Natural killer cell (primary cell): ENCODE measurements around the gene ZIM2. TPM values are rescaled to one million over a fixed set of nuclear protein-coding genes. Genes with fewer than 3 reads are reported as not detected.

Experiments used
- ATAC-seq, 3 donors: fragments of 150-1000 bp in 2 of 3; fragments of 200-7000 bp in 1 of 3; cut with Tn5 transposase; 1 replicate in 1 of 3; 2 replicates in 2 of 3; pipeline ENCODE4 v1.10.0; 2021; ENCODE audit warnings: mild to moderate bottlenecking in 2 of 3, moderate library complexity in 2 of 3
- DNase-seq, 2 donors: peaks; one replicate each; pipeline versions ENCODE4 v3.0.0 to v3.0.0-alpha.2; 2013 to 2021; ENCODE audit warnings: mixed read lengths in 1 of 2
- H3K27ac ChIP-seq: one replicate; pipeline ENCODE4 v1.5.1; 2013; ENCODE audit warnings: mild to moderate bottlenecking, low read length
- H3K27me3 ChIP-seq: one replicate; pipeline ENCODE4 v1.6.1; 2013; ENCODE audit warnings: low read length; ENCODE audit not compliant: control insufficient read depth, insufficient read depth
- H3K36me3 ChIP-seq: one replicate; pipeline ENCODE4 v1.6.1; 2013; ENCODE audit warnings: low read length; ENCODE audit not compliant: control insufficient read depth, insufficient read depth
- H3K4me1 ChIP-seq: one replicate; pipeline ENCODE4 v1.6.1; 2013; ENCODE audit warnings: low read length; ENCODE audit not compliant: control insufficient read depth, insufficient read depth
- H3K4me3 ChIP-seq: one replicate; pipeline ENCODE4 v1.5.1; 2013; ENCODE audit warnings: low read length
- H3K9me3 ChIP-seq: one replicate; pipeline ENCODE4 v1.6.1; 2013; ENCODE audit warnings: low read length; ENCODE audit not compliant: control insufficient read depth, insufficient read depth
- H3K27ac Mint-ChIP-seq, 2 donors: one replicate each; pipeline ENCODE4 v1.8.0; 2022; ENCODE audit warnings: mild to moderate bottlenecking in 2 of 2, mixed read lengths in 2 of 2, moderate library complexity in 1 of 2
- H3K27me3 Mint-ChIP-seq, 2 donors: one replicate each; pipeline ENCODE4 v1.8.0; 2022; ENCODE audit warnings: low read depth in 2 of 2, mixed read lengths in 2 of 2
- H3K36me3 Mint-ChIP-seq: one replicate; pipeline ENCODE4 v1.8.0; 2022; ENCODE audit warnings: mixed read lengths
- H3K4me1 Mint-ChIP-seq, 2 donors: one replicate each; pipeline ENCODE4 v1.8.0; 2022; ENCODE audit warnings: mixed read lengths in 2 of 2
- H3K4me3 Mint-ChIP-seq: one replicate; pipeline ENCODE4 v1.8.0; 2022; ENCODE audit warnings: mild to moderate bottlenecking, moderate library complexity, mixed read lengths
- H3K9me3 Mint-ChIP-seq, 2 donors: one replicate each; pipeline ENCODE4 v1.8.0; 2022; ENCODE audit warnings: mixed read lengths in 2 of 2
- WGBS: methylation state at CpG from one replicate; pipeline ENCODE4 v1.1.7; 2013; ENCODE audit warnings: missing lambda C conversion rate; ENCODE audit not compliant: insufficient coverage; 5-methylcytosine and 5-hydroxymethylcytosine counted together
- intact Hi-C: fragments of 100-400 bp; cut with micrococcal nuclease; formaldehyde crosslinking; loops from one replicate; pipeline ENCODE4 v1.14.2; 2022
- total RNA-seq, 4 donors: library from RNA; stranded (reverse); fragments of 120-200 nt in 1 of 4; gene quantifications; one replicate each; pipeline versions ENCODE4 v1.2.3 to v1.2.4, GENCODE V29; 2013 to 2022
- TF ChIP-seq, protein P1 (sequence below): fragments of 200-600 bp; IDR thresholded peaks from one replicate; pipeline ENCODE4 v1.8.0; 2022; ENCODE audit warnings: antibody characterized with exemption

Gene ZIM2
- total RNA-seq, 3 donors from 2014 or later (not counting 1 experiment from before 2014, with no cell fraction given) = not detected

DNA sequence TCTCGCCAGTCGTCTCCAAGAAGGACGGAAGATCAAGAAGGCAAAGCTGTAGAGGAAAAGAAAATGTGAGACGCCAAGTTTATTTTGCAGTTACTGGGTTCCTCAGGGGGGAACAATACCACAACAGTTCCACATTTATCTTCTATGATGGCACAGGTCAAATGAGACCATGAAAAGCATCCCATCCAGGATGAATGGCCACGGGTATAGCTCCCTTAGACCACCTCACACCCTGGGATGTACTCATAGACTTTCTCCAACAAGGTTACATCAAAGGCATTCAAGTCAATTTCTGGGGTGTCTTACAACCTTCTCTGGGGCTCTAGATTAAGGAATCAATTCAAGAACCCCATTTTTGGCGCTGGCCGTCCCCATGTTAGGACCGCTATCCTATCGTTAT lies 4.5 kb downstream of the ZIM2 start:
- Histone ChIP-seq H3K27me3 (peaks cover 2% of the 10 kb centered on the region), H3K27ac (no peak overlapping the region), H3K36me3 (no peaks in the 10 kb centered on the region), H3K4me3 (no peak overlapping the region), H3K4me1 (peaks cover 10% of the 10 kb centered on the region), H3K9me3 (peaks cover 53% of the 10 kb centered on the region)
- Mint-ChIP-seq H3K9me3 (peaks cover 18% of the 10 kb centered on the region in 2 donors), H3K4me1 (peaks cover 6 to 9% of the 10 kb centered on the region in 2 donors), H3K27me3 (peaks cover 0 to 2% of the 10 kb centered on the region in 2 donors), H3K36me3 (peaks cover 26% of the 10 kb centered on the region), H3K4me3 (no peak overlapping the region), H3K27ac (no peak overlapping the region)
- 86% methylated on average over 9 of the region's 9 CpGs for WGBS
- DNase-seq (no peak), ATAC-seq (no peak)
- intact Hi-C loops = no loop called here
- TF ChIP-seq, protein P1, sequence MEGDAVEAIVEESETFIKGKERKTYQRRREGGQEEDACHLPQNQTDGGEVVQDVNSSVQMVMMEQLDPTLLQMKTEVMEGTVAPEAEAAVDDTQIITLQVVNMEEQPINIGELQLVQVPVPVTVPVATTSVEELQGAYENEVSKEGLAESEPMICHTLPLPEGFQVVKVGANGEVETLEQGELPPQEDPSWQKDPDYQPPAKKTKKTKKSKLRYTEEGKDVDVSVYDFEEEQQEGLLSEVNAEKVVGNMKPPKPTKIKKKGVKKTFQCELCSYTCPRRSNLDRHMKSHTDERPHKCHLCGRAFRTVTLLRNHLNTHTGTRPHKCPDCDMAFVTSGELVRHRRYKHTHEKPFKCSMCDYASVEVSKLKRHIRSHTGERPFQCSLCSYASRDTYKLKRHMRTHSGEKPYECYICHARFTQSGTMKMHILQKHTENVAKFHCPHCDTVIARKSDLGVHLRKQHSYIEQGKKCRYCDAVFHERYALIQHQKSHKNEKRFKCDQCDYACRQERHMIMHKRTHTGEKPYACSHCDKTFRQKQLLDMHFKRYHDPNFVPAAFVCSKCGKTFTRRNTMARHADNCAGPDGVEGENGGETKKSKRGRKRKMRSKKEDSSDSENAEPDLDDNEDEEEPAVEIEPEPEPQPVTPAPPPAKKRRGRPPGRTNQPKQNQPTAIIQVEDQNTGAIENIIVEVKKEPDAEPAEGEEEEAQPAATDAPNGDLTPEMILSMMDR = no peak

DNA sequence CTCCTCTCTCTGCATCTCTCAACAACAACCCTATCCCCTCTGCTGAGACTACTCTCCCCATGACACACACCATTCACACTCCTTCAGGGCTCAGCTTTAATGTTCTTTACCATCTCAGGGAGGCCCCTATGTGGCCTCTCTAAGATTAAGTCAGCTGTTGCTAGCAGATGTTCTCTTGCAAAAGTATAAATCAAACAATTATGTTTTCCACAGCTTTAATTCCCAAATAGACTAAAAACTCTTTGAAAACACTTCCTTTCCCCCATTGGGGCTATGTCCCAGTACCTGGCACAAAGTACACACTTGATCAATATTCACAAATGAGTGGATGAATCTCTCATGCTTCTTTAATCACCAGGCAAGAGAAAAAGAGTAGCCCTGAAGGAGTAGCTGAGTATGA lies 5.1 kb downstream of the ZIM2 start:
- Histone ChIP-seq H3K4me3 (no peak overlapping the region), H3K4me1 (peaks cover 10% of the 10 kb centered on the region), H3K36me3 (no peaks in the 10 kb centered on the region), H3K9me3 (peaks cover 47% of the 10 kb centered on the region), H3K27me3 (peaks cover 2% of the 10 kb centered on the region), H3K27ac (no peak overlapping the region)
- Mint-ChIP-seq H3K27me3 (no peaks in the 10 kb centered on the region), H3K4me3 (no peak overlapping the region), H3K27ac (no peak overlapping the region), H3K4me1 (peaks cover 6 to 9% of the 10 kb centered on the region in 2 donors), H3K9me3 (peaks cover 16 to 18% of the 10 kb centered on the region in 2 donors), H3K36me3 (peaks cover 21% of the 10 kb centered on the region)
- TF ChIP-seq, protein P1 = no peak
- no peak for DNase-seq
- no peak for ATAC-seq
- intact Hi-C loops = no loop called here

DNA sequence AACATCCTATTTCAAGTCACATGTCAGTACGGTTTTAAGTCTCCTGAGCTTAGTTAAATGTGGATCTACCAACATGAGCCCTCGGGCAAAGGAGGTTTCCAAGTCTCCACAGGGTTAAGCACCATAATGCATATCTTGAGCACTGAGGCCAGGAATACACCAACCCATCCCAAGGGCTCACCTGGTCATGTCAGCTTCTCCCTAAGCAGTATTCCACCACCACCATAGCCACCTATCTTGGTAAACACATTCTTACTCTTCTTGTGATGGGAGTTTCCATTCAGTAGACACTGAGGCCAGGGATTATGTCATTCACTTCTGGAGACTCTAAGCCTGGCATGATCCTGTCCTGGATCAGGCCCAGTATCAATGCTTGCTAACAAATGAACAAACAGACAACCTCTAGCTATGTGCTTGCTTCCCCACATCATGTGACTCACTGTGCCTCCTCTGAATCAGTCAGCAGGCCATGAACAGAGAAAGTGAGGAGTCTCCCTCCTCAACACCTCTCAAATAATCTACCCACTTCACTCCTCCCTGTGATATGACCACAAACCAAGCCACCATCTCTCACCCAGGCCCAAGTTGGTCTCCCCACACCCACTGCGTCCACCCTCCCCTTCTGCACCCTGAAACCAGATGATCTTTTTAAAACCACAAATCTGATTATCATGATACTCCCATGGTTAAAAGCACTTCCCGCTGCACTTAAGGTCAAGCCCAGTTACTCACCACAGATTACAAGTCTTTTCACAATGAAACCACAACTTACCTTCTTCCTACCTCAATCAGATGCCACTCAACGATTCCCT lies 5.8 kb downstream of the ZIM2 start:
- Mint-ChIP-seq H3K27ac (no peak overlapping the region), H3K4me3 (no peak overlapping the region), H3K27me3 (no peaks in the 10 kb centered on the region), H3K36me3 (peaks cover 21% of the 10 kb centered on the region), H3K4me1 (peaks cover 6 to 9% of the 10 kb centered on the region in 2 donors), H3K9me3 (peaks cover 16 to 18% of the 10 kb centered on the region in 2 donors)
- ATAC-seq = no peak
- H3K9me3 ChIP-seq = peaks cover 44% of the 10 kb centered on the region
- 61% methylated on average over 5 of the region's 5 CpGs for WGBS
- TF ChIP-seq, protein P1 = no peak
- H3K36me3 ChIP-seq = no peaks in the 10 kb centered on the region
- DNase-seq = no peak
- H3K27me3 ChIP-seq = peaks cover 1% of the 10 kb centered on the region
- H3K4me1 ChIP-seq = peaks cover 10% of the 10 kb centered on the region
- H3K27ac ChIP-seq = no peak overlapping the region
- intact Hi-C loops = no loop called here
- no peak overlapping the region for H3K4me3 ChIP-seq
